SK-N-SH (cell line): ENCODE data around the gene FAM171A2. TPM values are rescaled to one million over a fixed set of nuclear protein-coding genes. Genes with fewer than 3 reads are reported as not detected.

ENCODE experiments used
- CTCF ChIA-PET: fragments of 300-600, 350-600 bp; formaldehyde crosslinking; extraction: SDS; loops from one replicate; lab custom pipeline; 2021; lab: Yijun Ruan, JAX
- POLR2A ChIA-PET: fragments of 350-600 bp; sonication (Branson Sonifier 250); formaldehyde crosslinking; extraction: SDS; loops from one replicate; lab custom pipeline; 2020; ENCODE audit warnings: antibody characterized with exemption, inconsistent platforms; lab: Yijun Ruan, JAX
- DNase-seq: peaks from one replicate; pipeline ENCODE4 v3.0.0; 2012
- H2AFZ ChIP-seq: fragments of 200-600 bp; sonication (generic); 2 replicates; pipeline ENCODE4 v1.8.1; 2016; ENCODE audit warnings: antibody characterized with exemption, mild to moderate bottlenecking, low read depth
- H3F3A ChIP-seq: fragments of 200-600 bp; sonication (generic); replicated peaks from 2 replicates; pipeline ENCODE3; 2016; ENCODE audit warnings: antibody characterized with exemption, mild to moderate bottlenecking; ENCODE audit not compliant: insufficient read depth
- H3K27ac ChIP-seq, 2 experiments: fragments of 200-500 bp in 1 of 2; fragments of 200-600 bp in 1 of 2; sonication (Bioruptor generic) in 1 of 2; sonication (generic), shearing (Covaris generic) in 1 of 2; 2 replicates each; pipeline versions ENCODE4 v1.5.1 to v1.6.1; 2014 to 2016; ENCODE audit warnings: low read depth in 2 of 2, inconsistent platforms in 1 of 2, low read length in 1 of 2, mild to moderate bottlenecking in 1 of 2, mixed read lengths in 1 of 2
- H3K27me3 ChIP-seq: fragments of 200-600 bp; sonication (generic), shearing (Covaris generic); 2 replicates; pipeline ENCODE4 v1.6.1; 2016; ENCODE audit warnings: mixed run types; ENCODE audit not compliant: insufficient read depth
- H3K36me3 ChIP-seq, 2 experiments: fragments of 200-500 bp in 1 of 2; fragments of 200-600 bp in 1 of 2; sonication (Bioruptor generic) in 1 of 2; sonication (generic) in 1 of 2; replicated peaks in 1 of 2; 2 replicates each; pipeline versions ENCODE3 to v1.5.1; 2014 to 2016; ENCODE audit warnings: low read length in 1 of 2, mild to moderate bottlenecking in 1 of 2; ENCODE audit not compliant: insufficient read depth in 2 of 2, control insufficient read depth in 1 of 2
- H3K4me1 ChIP-seq, 2 experiments: fragments of 200-500 bp in 1 of 2; fragments of 200-600 bp in 1 of 2; sonication (Bioruptor generic) in 1 of 2; sonication (generic), shearing (Covaris generic) in 1 of 2; 2 replicates each; pipeline versions ENCODE4 v1.5.1 to v1.6.1; 2014 to 2016; ENCODE audit warnings: low read depth in 1 of 2, low read length in 1 of 2, mixed run types in 1 of 2; ENCODE audit not compliant: insufficient read depth in 2 of 2, control insufficient read depth in 1 of 2
- H3K4me2 ChIP-seq: fragments of 200-600 bp; sonication (generic), shearing (Covaris generic); 2 replicates; pipeline ENCODE4 v1.6.1; 2017; ENCODE audit warnings: mixed run types
- H3K4me3 ChIP-seq, 2 experiments: fragments of 200-500 bp in 1 of 2; fragments of 200-600 bp in 1 of 2; sonication (Bioruptor generic) in 1 of 2; sonication (generic), shearing (Covaris generic) in 1 of 2; 2 replicates each; pipeline versions ENCODE4 v1.5.1 to v1.8.1; 2014 to 2016; ENCODE audit warnings: low read depth in 2 of 2, inconsistent platforms in 1 of 2, low read length in 1 of 2, mild to moderate bottlenecking in 1 of 2, mixed read lengths in 1 of 2, moderate library complexity in 1 of 2
- H3K79me2 ChIP-seq: fragments of 200-600 bp; sonication (generic); 2 replicates; pipeline ENCODE4 v1.8.1; 2017; ENCODE audit warnings: mild to moderate bottlenecking; ENCODE audit not compliant: insufficient read depth
- H3K9ac ChIP-seq: fragments of 200-600 bp; sonication (generic); 2 replicates; pipeline ENCODE4 v1.6.1; 2017; ENCODE audit warnings: mixed run types
- H3K9me2 ChIP-seq: fragments of 200-600 bp; sonication (generic); 2 replicates; pipeline ENCODE4 v1.6.1; 2017; ENCODE audit warnings: mixed run types
- H3K9me3 ChIP-seq: fragments of 200-600 bp; sonication (generic); 2 replicates; pipeline ENCODE4 v1.6.1; 2017; ENCODE audit warnings: mixed run types, mild to moderate bottlenecking, moderate library complexity
- H4K20me1 ChIP-seq: fragments of 200-600 bp; sonication (generic); 2 replicates; pipeline ENCODE4 v1.6.1; 2017; ENCODE audit warnings: mild to moderate bottlenecking, mixed run types; ENCODE audit not compliant: insufficient read depth
- CTCF ChIP-seq: fragments of 200-600 bp; sonication (generic); IDR thresholded peaks from 2 replicates; pipeline ENCODE4 v1.6.1; 2017; ENCODE audit warnings: antibody characterized with exemption, mild to moderate bottlenecking, moderate library complexity
- EP300 ChIP-seq, 2 experiments: IDR thresholded peaks; 2 replicates each; pipeline versions ENCODE4 v1.4.0 to v1.6.1; 2012; ENCODE audit warnings: borderline replicate concordance in 1 of 2, low read depth in 1 of 2, low read length in 1 of 2
- EZH2phosphoT487 ChIP-seq: fragments of 200-600 bp; sonication (generic); IDR thresholded peaks from 2 replicates; pipeline ENCODE4 v1.6.1; 2017; ENCODE audit warnings: low read depth, mixed run types, mild to moderate bottlenecking, antibody characterized with exemption, moderate library complexity, borderline replicate concordance
- FOXJ3 ChIP-seq: sonication (generic); formaldehyde crosslinking; IDR thresholded peaks from 2 replicates; pipeline ENCODE4 v1.5.1; 2020; ENCODE audit warnings: mild to moderate bottlenecking, missing genetic modification reagents
- FOXM1 ChIP-seq: IDR thresholded peaks from 2 replicates; pipeline ENCODE4 v1.4.0; 2012; ENCODE audit warnings: low read depth, mild to moderate bottlenecking
- GABPA ChIP-seq: IDR thresholded peaks from 2 replicates; pipeline ENCODE4 v1.4.0; 2012; ENCODE audit warnings: low read depth, mild to moderate bottlenecking
- IRF3 ChIP-seq: fragments of 150-350 bp; IDR thresholded peaks from 2 replicates; pipeline ENCODE4 v1.6.1; 2016; ENCODE audit warnings: mild to moderate bottlenecking, low read depth, low read length
- JUND ChIP-seq: IDR thresholded peaks from 2 replicates; pipeline ENCODE4 v1.4.0; 2012
- MEF2A ChIP-seq: IDR thresholded peaks from 2 replicates; pipeline ENCODE4 v1.4.0; 2012; ENCODE audit warnings: low read depth, borderline replicate concordance
- NFIC ChIP-seq: IDR thresholded peaks from 2 replicates; pipeline ENCODE4 v1.4.0; 2012; ENCODE audit warnings: borderline replicate concordance
- RCOR1 ChIP-seq: fragments of 150-350 bp; IDR thresholded peaks from 2 replicates; pipeline ENCODE4 v1.6.1; 2017; ENCODE audit warnings: antibody characterized with exemption, low read length
- REST ChIP-seq: IDR thresholded peaks from 2 replicates; pipeline ENCODE4 v1.6.1; 2012; ENCODE audit warnings: mild to moderate bottlenecking, low read depth, low read length, moderate library complexity
- RXRA ChIP-seq: IDR thresholded peaks from 2 replicates; pipeline ENCODE4 v1.4.0; 2012; ENCODE audit warnings: low read depth, mild to moderate bottlenecking, borderline replicate concordance
- USF2 ChIP-seq: fragments of 150-350 bp; IDR thresholded peaks from 2 replicates; pipeline ENCODE4 v1.6.1; 2017; ENCODE audit warnings: antibody characterized with exemption, low read length, low read depth, borderline replicate concordance
- YY1 ChIP-seq: IDR thresholded peaks from 2 replicates; pipeline ENCODE4 v1.4.0; 2012; ENCODE audit warnings: low read depth, mild to moderate bottlenecking
- WGBS: methylation state at CpG from one replicate; pipeline ENCODE4 v1.1.6; 2017; ENCODE audit warnings: low lambda C conversion rate; 5-methylcytosine and 5-hydroxymethylcytosine counted together
- polyA plus RNA-seq, 3 experiments: library from polyadenylated mRNA; depleted of rRNA; stranded (reverse); fragments of >200 nt; gene quantifications; 2 replicates each; pipeline ENCODE4 v1.2.3, GENCODE V29; 2012

FAM171A2 gene
- polyA plus RNA-seq, 1 of the 3 experiments (the other 2 are of a cell fraction): 4.9 TPM

GRCh38 chr17:44390250-44390870 lies 26.7 kb upstream of the FAM171A2 start (continued):
- TF ChIP-seq REST (no peak), RCOR1 (no peak), USF2 (no peak), IRF3 (no peak), YY1 (no peak), RXRA (no peak), NFIC (no peak)

GRCh38 chr17:44389723-44390202 lies 26.1 kb upstream of the FAM171A2 start:
- H3K79me2 ChIP-seq: no peaks in the 10 kb centered on the region
- no peak overlapping the region for H2AFZ ChIP-seq
- TF ChIP-seq FOXM1 (no peak), IRF3 (no peak), GABPA (no peak), EP300 (IDR thresholded peaks at IDR 0.05; ENCODE audit: borderline replicate concordance in 1 of 2, low read depth in 1 of 2, low read length in 1 of 2) (no peak), CTCF (no peak), JUND (no peak), YY1 (no peak), REST (no peak), EZH2phosphoT487 (no peak), FOXJ3 (CRISPR knock-in tag) (no peak), RXRA (no peak), MEF2A (no peak), RCOR1 (no peak)
- no peak overlapping the region for H3K4me3 ChIP-seq
- ChIA-PET POLR2A (no interaction called here), CTCF (interaction anchor here (3.5 kb wide), 1 partner anchor 10 kb away, joined by 12 read pairs; no protein-coding TSS in a partner anchor)
- no peak overlapping the region for H3K9ac ChIP-seq
- no peak overlapping the region for H3K4me2 ChIP-seq
- H3K9me2 ChIP-seq: no peaks in the 10 kb centered on the region
- DNase-seq: no peak
- peaks cover 9% of the 10 kb centered on the region for H3F3A ChIP-seq
- WGBS: 93% methylated on average over 6 of the region's 6 CpGs
- no peaks in the 10 kb centered on the region for H3K9me3 ChIP-seq
- no peak overlapping the region for H3K27ac ChIP-seq
- H3K4me1 ChIP-seq: peaks cover 0 to 12% of the 10 kb centered on the region in 2 experiments; a peak in 1 of 4 replicates
- no peaks in the 10 kb centered on the region for H3K27me3 ChIP-seq
- no peaks in the 10 kb centered on the region for H3K36me3 ChIP-seq
- H4K20me1 ChIP-seq: no peaks in the 10 kb centered on the region
